Fibroblast of pulmonary artery (primary cell): ENCODE measurements around the gene TBC1D25.
A peak's percentile ranks its signal among the peaks of the same experiment; 100 is the strongest.

Experiments
- DNase-seq: peaks from one replicate; pipeline ENCODE4 v3.0.0-alpha.2; 2010; ENCODE audit warnings: low read depth
- H3K4me3 ChIP-seq: replicated peaks from 2 replicates; pipeline ENCODE4 v1.5.1; 2011; ENCODE audit warnings: low read depth, mild to moderate bottlenecking, control low read depth, low read length, moderate library complexity
- TF ChIP-seq, protein P1 (sequence below): IDR thresholded peaks from 2 replicates; pipeline ENCODE4 v1.5.1; 2011; ENCODE audit warnings: mild to moderate bottlenecking, control low read depth, low read length, inconsistent platforms; ENCODE audit errors: missing control alignments

TBC1D25 gene

GRCh38 chrX:48539345-48540027 lies at the start of gene TBC1D25:
Gene TBC1D25 (plus strand): TSS chrX:48539714. CDS start chrX:48539798, 84 bp downstream.
- H3K4me3 ChIP-seq, result peak within 1 kb of the TSS; percentile 76
- TF ChIP-seq, protein P1, sequence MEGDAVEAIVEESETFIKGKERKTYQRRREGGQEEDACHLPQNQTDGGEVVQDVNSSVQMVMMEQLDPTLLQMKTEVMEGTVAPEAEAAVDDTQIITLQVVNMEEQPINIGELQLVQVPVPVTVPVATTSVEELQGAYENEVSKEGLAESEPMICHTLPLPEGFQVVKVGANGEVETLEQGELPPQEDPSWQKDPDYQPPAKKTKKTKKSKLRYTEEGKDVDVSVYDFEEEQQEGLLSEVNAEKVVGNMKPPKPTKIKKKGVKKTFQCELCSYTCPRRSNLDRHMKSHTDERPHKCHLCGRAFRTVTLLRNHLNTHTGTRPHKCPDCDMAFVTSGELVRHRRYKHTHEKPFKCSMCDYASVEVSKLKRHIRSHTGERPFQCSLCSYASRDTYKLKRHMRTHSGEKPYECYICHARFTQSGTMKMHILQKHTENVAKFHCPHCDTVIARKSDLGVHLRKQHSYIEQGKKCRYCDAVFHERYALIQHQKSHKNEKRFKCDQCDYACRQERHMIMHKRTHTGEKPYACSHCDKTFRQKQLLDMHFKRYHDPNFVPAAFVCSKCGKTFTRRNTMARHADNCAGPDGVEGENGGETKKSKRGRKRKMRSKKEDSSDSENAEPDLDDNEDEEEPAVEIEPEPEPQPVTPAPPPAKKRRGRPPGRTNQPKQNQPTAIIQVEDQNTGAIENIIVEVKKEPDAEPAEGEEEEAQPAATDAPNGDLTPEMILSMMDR, result peak; percentile 17
- DNase-seq, result peak; percentile 98

DNA sequence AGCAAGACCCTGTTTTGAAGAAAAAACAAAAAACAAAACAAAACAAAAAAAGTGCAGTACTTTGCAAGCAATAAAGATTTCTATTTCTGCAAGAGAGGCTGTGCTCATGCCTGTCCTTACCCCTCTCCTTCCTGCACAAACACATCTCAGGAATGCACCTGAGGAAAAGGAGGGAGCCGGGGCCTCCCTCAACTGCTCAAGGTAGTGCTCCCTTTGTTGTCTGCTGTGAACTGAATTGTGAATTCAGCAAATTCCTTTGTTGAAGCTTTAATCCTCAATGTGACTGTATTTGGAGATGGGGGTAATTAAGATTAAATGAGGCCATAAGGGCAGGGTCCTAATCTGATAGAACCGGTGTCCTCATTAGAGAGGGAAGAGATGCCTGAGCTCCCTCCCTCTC lies 49.6 kb upstream of the TBC1D25 start:
- TF ChIP-seq, protein P1, result no peak
- DNase-seq, result no peak
- no peak overlapping the region for H3K4me3 ChIP-seq

GRCh38 chrX:48490661-48491060 lies 48.9 kb upstream of the TBC1D25 start:
- TF ChIP-seq, protein P1, result no peak
- no peak for DNase-seq
- no peak overlapping the region for H3K4me3 ChIP-seq

DNA sequence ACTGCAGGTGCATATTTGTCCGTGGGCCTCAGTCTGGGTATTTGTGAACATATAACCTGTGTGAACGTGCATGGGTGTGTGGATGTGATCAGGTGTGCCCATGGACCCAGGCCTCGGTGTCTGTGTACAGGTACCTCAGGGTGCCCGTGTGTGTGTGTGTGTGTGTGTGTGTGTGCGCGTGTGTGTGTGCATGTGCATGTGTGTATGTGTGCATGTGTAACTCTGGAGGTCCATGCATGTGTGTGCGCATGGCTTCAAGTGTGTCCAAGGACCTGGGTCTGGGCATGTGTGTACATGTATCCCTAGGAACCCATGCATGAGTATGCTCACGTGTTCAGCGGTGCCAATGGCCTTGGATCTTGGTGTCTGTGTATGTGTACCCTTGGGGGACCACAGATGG lies 47.7 kb upstream of the TBC1D25 start:
- DNase-seq, result no peak
- H3K4me3 ChIP-seq, result no peak overlapping the region
- TF ChIP-seq, protein P1, result no peak

DNA sequence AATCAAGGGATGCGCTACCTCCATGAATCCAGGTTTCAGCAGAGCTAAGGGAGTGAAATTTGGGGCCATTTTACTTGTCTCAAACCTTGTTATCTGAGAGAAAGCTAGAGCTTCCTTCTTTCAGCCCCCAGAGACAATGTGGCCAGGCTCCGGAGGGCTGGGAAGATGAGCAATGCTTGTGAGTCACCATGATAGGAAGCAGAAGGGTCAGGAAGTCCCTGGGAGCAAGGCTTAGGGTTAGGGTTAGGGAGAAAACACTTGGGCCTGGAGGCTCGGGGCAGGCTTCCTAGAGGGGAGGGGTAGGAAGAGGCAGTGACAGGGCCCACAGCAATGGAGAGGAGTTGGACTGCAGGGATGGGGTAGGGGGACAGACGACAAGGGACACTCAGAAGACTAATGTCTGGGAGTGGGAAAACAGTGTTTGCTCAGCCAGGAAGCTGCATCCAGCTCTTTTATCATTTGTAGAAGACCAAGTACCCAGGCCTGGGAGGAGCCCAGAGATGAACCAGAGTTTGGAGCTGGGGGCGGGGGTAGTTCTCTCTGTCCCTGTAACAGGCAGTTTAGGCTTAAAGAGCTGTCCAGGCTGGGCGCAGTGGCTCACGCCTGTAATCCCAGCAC lies 47.1 kb upstream of the TBC1D25 start:
- TF ChIP-seq, protein P1, result no peak
- DNase-seq, result peak; percentile 17
- H3K4me3 ChIP-seq, result no peak overlapping the region

GRCh38 chrX:48493890-48494364 lies 45.6 kb upstream of the TBC1D25 start:
- DNase-seq, result peak; percentile 51
- TF ChIP-seq, protein P1, result peak; percentile 36

More at GRCh38 chrX:48493890-48494364, 45.6 kb upstream of the TBC1D25 start:
- H3K4me3 ChIP-seq, result no peak overlapping the region
